Adipocyte (in vitro differentiated cells): ENCODE measurements around the gene SUCLG2.

ENCODE experiments used
- DNase-seq: peaks from one replicate; pipeline ENCODE4 v3.0.0-alpha.2; 2015; ENCODE audit warnings: low read depth
- H3K27me3 ChIP-seq: replicated peaks from 2 replicates; pipeline ENCODE4 v1.7.0; 2013; ENCODE audit warnings: mild to moderate bottlenecking, low read length, moderate library complexity; ENCODE audit not compliant: control insufficient read depth, insufficient read depth
- H3K36me3 ChIP-seq: 2 replicates; pipeline ENCODE4 v1.7.0; 2013; ENCODE audit warnings: low read length, mild to moderate bottlenecking, moderate library complexity; ENCODE audit not compliant: control insufficient read depth, insufficient read depth, severe bottlenecking
- H3K4me1 ChIP-seq: 2 replicates; pipeline ENCODE4 v1.7.0; 2013; ENCODE audit warnings: mild to moderate bottlenecking, low read length, moderate library complexity; ENCODE audit not compliant: control insufficient read depth, insufficient read depth
- H3K4me3 ChIP-seq: 2 replicates; pipeline ENCODE4 v1.7.0; 2013; ENCODE audit warnings: mild to moderate bottlenecking, low read length, moderate library complexity
- H3K9ac ChIP-seq: 2 replicates; pipeline ENCODE4 v1.7.0; 2013; ENCODE audit warnings: mild to moderate bottlenecking, low read length, moderate library complexity
- H3K9me3 ChIP-seq: 2 replicates; pipeline ENCODE4 v1.7.0; 2013; ENCODE audit warnings: mild to moderate bottlenecking, low read length, moderate library complexity; ENCODE audit not compliant: control insufficient read depth

Gene SUCLG2

DNA sequence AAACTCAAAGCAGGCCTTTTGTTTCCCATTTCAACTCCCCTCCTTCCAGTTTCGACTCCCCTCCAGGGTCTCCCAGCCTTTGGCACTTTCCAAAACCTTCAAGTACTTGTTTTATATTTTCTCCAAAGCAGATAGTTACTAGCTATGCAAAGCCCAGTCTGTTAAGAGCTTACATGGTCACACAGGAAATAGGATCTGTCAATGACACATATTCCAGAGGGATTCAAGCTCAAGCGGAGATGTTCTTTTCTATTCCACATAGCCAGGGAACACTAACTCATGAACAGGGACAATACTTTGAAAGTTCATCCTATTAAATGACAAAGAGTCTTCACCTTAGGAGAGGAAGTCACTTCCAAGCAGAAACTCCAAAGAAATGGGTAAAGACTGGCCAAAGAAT, 18.6 kb downstream of the SUCLG2 start:
- H3K36me3 ChIP-seq: peaks cover 4% of the 10 kb centered on the region
- peak overlapping the region; percentile 1 for H3K9ac ChIP-seq
- peaks cover 20% of the 10 kb centered on the region for H3K4me1 ChIP-seq
- peak overlapping the region; percentile 7 for H3K4me3 ChIP-seq
- H3K27me3 ChIP-seq: no peaks in the 10 kb centered on the region
- DNase-seq: peak; percentile 22
- no peaks in the 10 kb centered on the region for H3K9me3 ChIP-seq

- H3K9me3 ChIP-seq: no peaks in the 10 kb centered on the region
- H3K4me1 ChIP-seq: peaks cover 18% of the 10 kb centered on the region
- H3K4me3 ChIP-seq: peak overlapping the region; percentile 7
- peak overlapping the region; percentile 1 for H3K9ac ChIP-seq
- H3K36me3 ChIP-seq: peaks cover 4% of the 10 kb centered on the region
- H3K27me3 ChIP-seq: no peaks in the 10 kb centered on the region
- DNase-seq: peak; percentile 70
Observed at GRCh38 chr3:67635257-67635656, 19.2 kb downstream of the SUCLG2 start.

DNA sequence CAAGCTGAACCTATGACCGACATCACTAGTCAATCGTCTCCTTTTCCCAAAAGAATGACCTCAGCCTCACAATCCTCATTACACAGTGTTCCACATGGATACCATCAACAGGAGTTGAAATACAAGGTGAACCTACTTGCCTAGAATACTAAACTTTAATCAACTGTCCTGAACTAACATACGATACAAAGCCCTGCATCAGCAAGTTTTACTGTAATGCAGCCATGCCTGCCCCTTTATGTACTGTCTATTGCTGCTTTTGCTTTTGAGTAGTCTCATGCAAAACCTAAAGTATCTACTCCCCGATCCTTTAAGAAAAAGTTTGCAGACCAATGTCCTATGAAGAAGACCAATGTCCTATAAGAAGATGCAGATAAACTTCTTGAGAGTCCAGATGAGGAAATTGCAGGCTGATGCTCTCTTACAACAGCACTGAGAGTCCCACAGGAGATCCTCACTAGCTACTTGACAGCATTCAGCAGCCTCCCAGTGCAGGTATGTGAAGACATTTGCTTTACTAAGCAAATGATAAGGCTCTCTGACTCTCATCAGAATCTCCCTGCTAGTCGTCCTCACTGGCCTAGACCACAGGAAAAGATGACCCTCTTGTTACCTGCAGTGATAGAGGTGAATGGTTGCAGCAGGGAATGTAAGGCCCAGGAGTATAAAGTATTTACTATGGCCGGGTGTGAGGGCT, 23.6 kb downstream of the SUCLG2 start:
- Histone ChIP-seq H3K4me1 (peaks cover 15% of the 10 kb centered on the region), H3K36me3 (peaks cover 4% of the 10 kb centered on the region), H3K27me3 (no peaks in the 10 kb centered on the region), H3K9ac (no peak overlapping the region), H3K4me3 (no peak overlapping the region), H3K9me3 (no peaks in the 10 kb centered on the region)
- DNase-seq: no peak

GRCh38 chr3:67624687-67625086, 29.7 kb downstream of the SUCLG2 start:
- H3K27me3 ChIP-seq: no peaks in the 10 kb centered on the region
- H3K9ac ChIP-seq: no peak overlapping the region

DNA sequence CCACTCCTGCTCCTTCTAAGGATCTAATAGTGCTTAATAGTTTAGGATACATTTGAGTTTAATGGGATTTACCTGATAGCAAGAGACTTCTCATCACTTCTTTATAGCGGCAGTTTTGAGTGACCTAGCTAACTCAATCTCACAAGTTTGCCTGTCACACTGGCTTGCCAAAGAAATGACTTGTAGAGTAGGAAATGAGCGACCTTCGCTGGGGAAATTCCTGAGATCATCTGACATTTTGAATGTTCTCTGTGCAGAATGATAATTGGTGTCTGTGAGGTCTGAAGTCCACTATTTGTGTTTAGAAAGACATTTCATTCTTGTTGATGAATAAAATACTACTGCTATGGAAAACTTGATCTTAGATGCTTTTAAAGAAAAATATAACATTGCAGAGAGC, 30.3 kb downstream of the SUCLG2 start:
- Histone ChIP-seq H3K36me3 (peaks cover 25% of the 10 kb centered on the region), H3K4me1 (no peaks in the 10 kb centered on the region), H3K27me3 (no peaks in the 10 kb centered on the region), H3K4me3 (no peak overlapping the region), H3K9ac (no peak overlapping the region), H3K9me3 (no peaks in the 10 kb centered on the region)
- no peak for DNase-seq

More at GRCh38 chr3:67624687-67625086, 29.7 kb downstream of the SUCLG2 start:
- no peaks in the 10 kb centered on the region for H3K4me1 ChIP-seq
- H3K4me3 ChIP-seq: no peak overlapping the region
- no peaks in the 10 kb centered on the region for H3K9me3 ChIP-seq
- H3K36me3 ChIP-seq: peaks cover 19% of the 10 kb centered on the region
- no peak for DNase-seq

GRCh38 chr3:67622652-67623051, 31.8 kb downstream of the SUCLG2 start:
- Histone ChIP-seq H3K4me3 (no peak overlapping the region), H3K4me1 (no peaks in the 10 kb centered on the region), H3K36me3 (peaks cover 26% of the 10 kb centered on the region), H3K9ac (no peak overlapping the region), H3K9me3 (no peaks in the 10 kb centered on the region), H3K27me3 (no peaks in the 10 kb centered on the region)
- DNase-seq: no peak

DNA sequence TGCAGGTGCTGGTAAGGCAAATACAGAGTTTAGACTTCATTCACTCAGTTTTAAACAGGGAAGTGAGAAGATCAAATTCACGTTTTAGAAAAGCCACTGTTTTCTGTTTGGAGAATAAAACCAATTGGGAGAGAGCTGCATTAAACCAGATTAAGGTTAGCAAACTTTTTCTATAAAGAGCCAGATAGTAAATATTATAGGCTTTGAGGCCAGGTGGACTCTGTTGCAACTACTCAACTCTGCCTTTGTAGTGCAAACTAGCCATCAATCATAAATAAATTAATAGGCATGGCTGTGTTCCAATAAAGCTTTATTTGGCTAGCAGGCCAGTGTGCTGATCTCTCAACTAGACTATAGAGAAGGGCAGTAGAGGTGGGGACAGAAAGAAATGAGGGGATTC, 33.5 kb downstream of the SUCLG2 start:
- no peak overlapping the region for H3K4me3 ChIP-seq
- no peak overlapping the region for H3K9ac ChIP-seq
- peaks cover 40% of the 10 kb centered on the region for H3K36me3 ChIP-seq
- H3K4me1 ChIP-seq: no peaks in the 10 kb centered on the region
- no peaks in the 10 kb centered on the region for H3K27me3 ChIP-seq
- H3K9me3 ChIP-seq: no peaks in the 10 kb centered on the region
- DNase-seq: no peak

DNA sequence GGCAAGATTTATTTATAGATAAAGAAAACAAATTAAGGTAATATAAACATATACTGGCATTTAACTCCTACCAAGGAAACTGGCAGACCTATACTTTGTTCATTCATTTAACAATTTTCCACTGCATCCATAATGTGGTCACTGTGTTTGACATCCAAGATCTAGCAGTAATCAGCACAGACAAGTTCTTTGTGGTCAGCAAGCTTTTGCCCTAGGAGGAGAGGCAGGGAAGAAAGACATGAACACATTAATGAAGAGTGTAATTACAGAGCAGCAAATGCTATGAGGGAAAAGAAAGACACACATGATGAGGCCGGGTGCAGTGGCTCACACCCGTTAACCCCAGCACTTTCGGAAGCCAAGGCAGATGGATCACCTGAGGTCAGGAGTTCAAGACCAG, 34.4 kb downstream of the SUCLG2 start:
- Histone ChIP-seq H3K9ac (no peak overlapping the region), H3K4me1 (no peaks in the 10 kb centered on the region), H3K27me3 (no peaks in the 10 kb centered on the region)

DNA sequence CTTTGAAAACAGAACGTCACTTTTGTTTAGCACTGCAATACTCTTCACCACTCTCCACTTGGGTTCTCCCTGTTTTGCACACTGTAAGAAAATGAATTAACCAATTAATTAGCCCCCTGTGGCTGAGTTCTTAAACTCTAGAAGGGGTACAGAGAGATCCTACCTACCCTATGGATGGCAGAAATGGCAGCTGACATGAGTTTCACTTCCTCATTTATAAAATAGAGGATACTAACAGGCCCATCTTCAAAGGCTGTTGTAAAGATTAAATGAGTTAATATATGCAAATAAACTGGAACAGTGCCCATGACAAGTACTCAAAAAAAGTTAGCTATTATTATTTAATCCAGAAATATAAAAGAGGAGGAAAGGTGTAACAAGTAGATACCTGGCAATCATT, 36.9 kb downstream of the SUCLG2 start:
- H3K9me3 ChIP-seq: no peaks in the 10 kb centered on the region
- no peak for DNase-seq
- H3K36me3 ChIP-seq: peaks cover 35% of the 10 kb centered on the region
- no peak overlapping the region for H3K9ac ChIP-seq
- H3K27me3 ChIP-seq: no peaks in the 10 kb centered on the region
- H3K4me1 ChIP-seq: no peaks in the 10 kb centered on the region
- H3K4me3 ChIP-seq: no peak overlapping the region

More for the DNA sequence above, 34.4 kb downstream of the SUCLG2 start:
- DNase-seq: no peak
- Histone ChIP-seq H3K4me3 (no peak overlapping the region), H3K36me3 (peaks cover 41% of the 10 kb centered on the region), H3K9me3 (no peaks in the 10 kb centered on the region)

- no peaks in the 10 kb centered on the region for H3K27me3 ChIP-seq
- peaks cover 27% of the 10 kb centered on the region for H3K36me3 ChIP-seq
- no peaks in the 10 kb centered on the region for H3K4me1 ChIP-seq
- no peak for DNase-seq
- no peak overlapping the region for H3K4me3 ChIP-seq
- no peaks in the 10 kb centered on the region for H3K9me3 ChIP-seq
- H3K9ac ChIP-seq: no peak overlapping the region
Observed at GRCh38 chr3:67616046-67616445, 38.4 kb downstream of the SUCLG2 start.

DNA sequence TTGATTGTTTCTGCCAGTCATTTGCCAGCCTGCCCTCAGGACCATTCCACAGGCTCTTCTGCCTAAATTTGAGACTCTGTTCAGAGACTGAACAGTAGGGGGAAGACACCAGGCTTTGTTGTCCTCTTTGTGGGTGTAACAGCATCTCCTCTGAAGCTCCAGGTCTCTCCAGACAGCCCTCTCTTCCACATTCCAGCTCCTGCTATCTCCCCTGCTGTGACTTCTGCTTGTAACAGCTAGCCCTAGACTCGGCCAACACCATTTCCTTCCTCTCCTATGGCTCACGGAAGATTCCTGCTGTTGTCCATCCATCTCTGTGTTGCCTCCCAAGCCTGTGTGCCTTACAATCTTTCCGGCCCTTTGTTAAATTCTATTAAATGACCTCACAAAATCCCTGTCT, 40.2 kb downstream of the SUCLG2 start:
- Histone ChIP-seq H3K27me3 (no peaks in the 10 kb centered on the region), H3K4me1 (peaks cover 5% of the 10 kb centered on the region), H3K4me3 (no peak overlapping the region), H3K36me3 (peaks cover 20% of the 10 kb centered on the region), H3K9ac (no peak overlapping the region), H3K9me3 (no peaks in the 10 kb centered on the region)
- DNase-seq: no peak

GRCh38 chr3:67610458-67610857, 44.0 kb downstream of the SUCLG2 start:
- Histone ChIP-seq H3K4me3 (no peak overlapping the region), H3K9ac (no peak overlapping the region), H3K9me3 (no peaks in the 10 kb centered on the region), H3K4me1 (peaks cover 5% of the 10 kb centered on the region), H3K27me3 (no peaks in the 10 kb centered on the region), H3K36me3 (peaks cover 39% of the 10 kb centered on the region)
- DNase-seq: peak; percentile 11
